Measurements from ENCODE around the gene PLCB1.

DNA sequence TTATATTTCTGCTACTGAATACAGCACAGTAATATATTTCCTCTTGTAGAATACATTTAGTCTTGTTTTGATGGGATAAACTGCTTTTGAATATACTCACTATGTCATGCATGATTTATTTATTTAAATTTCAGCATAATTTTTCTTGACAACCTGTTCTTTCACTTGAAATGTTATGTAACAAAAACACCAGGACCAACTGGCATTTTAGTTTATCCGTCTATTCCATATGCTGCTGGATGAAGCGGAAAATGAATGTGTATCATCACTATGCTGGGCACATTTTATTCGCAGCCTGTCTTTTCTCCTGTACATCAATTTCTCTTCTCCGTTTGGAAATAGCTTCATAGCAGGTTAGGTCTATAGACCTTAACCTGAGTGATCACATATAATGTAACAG, 730.0 kb downstream of the PLCB1 start:
- TF ChIP-seq CTCF (IDR thresholded peaks at IDR 0.05) (no peak), IRF1 (CRISPR knock-in tag; IDR thresholded peaks at IDR 0.05) (no peak), TEAD4 (CRISPR knock-in tag; IDR thresholded peaks at IDR 0.05) (no peak), MXD4 (CRISPR knock-in tag; IDR thresholded peaks at IDR 0.05; ENCODE audit: borderline replicate concordance) (no peak)
- TF ChIP-seq, protein P1, sequence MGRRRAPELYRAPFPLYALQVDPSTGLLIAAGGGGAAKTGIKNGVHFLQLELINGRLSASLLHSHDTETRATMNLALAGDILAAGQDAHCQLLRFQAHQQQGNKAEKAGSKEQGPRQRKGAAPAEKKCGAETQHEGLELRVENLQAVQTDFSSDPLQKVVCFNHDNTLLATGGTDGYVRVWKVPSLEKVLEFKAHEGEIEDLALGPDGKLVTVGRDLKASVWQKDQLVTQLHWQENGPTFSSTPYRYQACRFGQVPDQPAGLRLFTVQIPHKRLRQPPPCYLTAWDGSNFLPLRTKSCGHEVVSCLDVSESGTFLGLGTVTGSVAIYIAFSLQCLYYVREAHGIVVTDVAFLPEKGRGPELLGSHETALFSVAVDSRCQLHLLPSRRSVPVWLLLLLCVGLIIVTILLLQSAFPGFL (CRISPR knock-in tag; IDR thresholded peaks at IDR 0.05; ENCODE audit: borderline replicate concordance) = no peak
- TF ChIP-seq, protein P2, sequence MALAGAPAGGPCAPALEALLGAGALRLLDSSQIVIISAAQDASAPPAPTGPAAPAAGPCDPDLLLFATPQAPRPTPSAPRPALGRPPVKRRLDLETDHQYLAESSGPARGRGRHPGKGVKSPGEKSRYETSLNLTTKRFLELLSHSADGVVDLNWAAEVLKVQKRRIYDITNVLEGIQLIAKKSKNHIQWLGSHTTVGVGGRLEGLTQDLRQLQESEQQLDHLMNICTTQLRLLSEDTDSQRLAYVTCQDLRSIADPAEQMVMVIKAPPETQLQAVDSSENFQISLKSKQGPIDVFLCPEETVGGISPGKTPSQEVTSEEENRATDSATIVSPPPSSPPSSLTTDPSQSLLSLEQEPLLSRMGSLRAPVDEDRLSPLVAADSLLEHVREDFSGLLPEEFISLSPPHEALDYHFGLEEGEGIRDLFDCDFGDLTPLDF (CRISPR knock-in tag; IDR thresholded peaks at IDR 0.05) = no peak

Data from WTC11 (cell line).